H1 (cell line): Measurements from ENCODE around the gene GCC1.

Experiments used
- BACH1 ChIP-seq: IDR thresholded peaks from 2 replicates; pipeline ENCODE4 v1.6.1; 2012; ENCODE audit warnings: low read length, improper control_type of control experiment
- EGR1 ChIP-seq: IDR thresholded peaks from 2 replicates; pipeline ENCODE4 v1.6.1; 2011; ENCODE audit warnings: low read depth, low read length, borderline replicate concordance
- EZH2 ChIP-seq: fragments of 200-600 bp; sonication (generic); IDR thresholded peaks from 2 replicates; pipeline ENCODE4 v1.7.1; 2012; ENCODE audit warnings: low read depth, mild to moderate bottlenecking, moderate library complexity, low read length, inconsistent platforms; ENCODE audit not compliant: severe bottlenecking
- GABPA ChIP-seq: IDR thresholded peaks from 2 replicates; pipeline ENCODE4 v1.6.1; 2011; ENCODE audit warnings: mild to moderate bottlenecking, low read length, moderate library complexity, borderline replicate concordance; ENCODE audit not compliant: insufficient read depth
- HDAC6 ChIP-seq: IDR thresholded peaks from one replicate; pipeline ENCODE4 v1.7.1; 2012; ENCODE audit warnings: low read depth, mild to moderate bottlenecking, inconsistent platforms, low read length, moderate library complexity
- JUND ChIP-seq: IDR thresholded peaks from 2 replicates; pipeline ENCODE4 v1.6.1; 2011; ENCODE audit warnings: mild to moderate bottlenecking, improper control_type of control experiment, low read length
- MAX ChIP-seq: IDR thresholded peaks from 2 replicates; pipeline ENCODE4 v1.6.1; 2012; ENCODE audit warnings: inconsistent platforms
- POLR2A ChIP-seq, 2 experiments: IDR thresholded peaks; 1 replicate in 1 of 2; 2 replicates in 1 of 2; pipeline ENCODE4 v1.6.1; 2011; ENCODE audit warnings: low read depth in 2 of 2, low read length in 2 of 2, mild to moderate bottlenecking in 2 of 2; ENCODE audit errors: control extremely low read depth in 1 of 2
- RFX5 ChIP-seq: IDR thresholded peaks from 2 replicates; pipeline ENCODE4 v1.6.1; 2011; ENCODE audit warnings: low read depth, low read length, improper control_type of control experiment, borderline replicate concordance
- SP1 ChIP-seq: IDR thresholded peaks from 2 replicates; pipeline ENCODE4 v1.6.1; 2011; ENCODE audit warnings: low read depth, low read length
- TF ChIP-seq, protein P1 (sequence below), 3 experiments: IDR thresholded peaks; 1 replicate in 2 of 3; 2 replicates in 1 of 3; pipeline versions ENCODE4 v1.5.1 to v1.6.1; 2011; ENCODE audit warnings: low read length in 3 of 3, mild to moderate bottlenecking in 3 of 3, inconsistent platforms in 2 of 3, low read depth in 1 of 3, moderate library complexity in 1 of 3; ENCODE audit not compliant: insufficient read depth in 1 of 3; ENCODE audit errors: control extremely low read depth in 1 of 3
- TF ChIP-seq, protein P2 (sequence below): IDR thresholded peaks from 2 replicates; pipeline ENCODE4 v1.6.1; 2011; ENCODE audit warnings: low read depth, mild to moderate bottlenecking, low read length; ENCODE audit not compliant: insufficient read depth

GRCh38 chr7:127578036-127578684 is 7.2 kb downstream of the GCC1 start:
- TF ChIP-seq SP1 (no peak), BACH1 (no peak), POLR2A (IDR thresholded peaks at IDR 0.05; ENCODE audit: control extremely low read depth in 1 of 2, low read depth in 2 of 2, low read length in 2 of 2) (no peak), RFX5 (no peak), EZH2 (no peak), EGR1 (no peak), MAX (no peak), GABPA (no peak), JUND (no peak), HDAC6 (no peak)
- TF ChIP-seq, protein P1, sequence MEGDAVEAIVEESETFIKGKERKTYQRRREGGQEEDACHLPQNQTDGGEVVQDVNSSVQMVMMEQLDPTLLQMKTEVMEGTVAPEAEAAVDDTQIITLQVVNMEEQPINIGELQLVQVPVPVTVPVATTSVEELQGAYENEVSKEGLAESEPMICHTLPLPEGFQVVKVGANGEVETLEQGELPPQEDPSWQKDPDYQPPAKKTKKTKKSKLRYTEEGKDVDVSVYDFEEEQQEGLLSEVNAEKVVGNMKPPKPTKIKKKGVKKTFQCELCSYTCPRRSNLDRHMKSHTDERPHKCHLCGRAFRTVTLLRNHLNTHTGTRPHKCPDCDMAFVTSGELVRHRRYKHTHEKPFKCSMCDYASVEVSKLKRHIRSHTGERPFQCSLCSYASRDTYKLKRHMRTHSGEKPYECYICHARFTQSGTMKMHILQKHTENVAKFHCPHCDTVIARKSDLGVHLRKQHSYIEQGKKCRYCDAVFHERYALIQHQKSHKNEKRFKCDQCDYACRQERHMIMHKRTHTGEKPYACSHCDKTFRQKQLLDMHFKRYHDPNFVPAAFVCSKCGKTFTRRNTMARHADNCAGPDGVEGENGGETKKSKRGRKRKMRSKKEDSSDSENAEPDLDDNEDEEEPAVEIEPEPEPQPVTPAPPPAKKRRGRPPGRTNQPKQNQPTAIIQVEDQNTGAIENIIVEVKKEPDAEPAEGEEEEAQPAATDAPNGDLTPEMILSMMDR (IDR thresholded peaks at IDR 0.05; ENCODE audit: control extremely low read depth in 1 of 3, insufficient read depth in 1 of 3, low read depth in 1 of 3, low read length in 3 of 3), result peak; percentile 26 to 55 (median 54)
- TF ChIP-seq, protein P2, sequence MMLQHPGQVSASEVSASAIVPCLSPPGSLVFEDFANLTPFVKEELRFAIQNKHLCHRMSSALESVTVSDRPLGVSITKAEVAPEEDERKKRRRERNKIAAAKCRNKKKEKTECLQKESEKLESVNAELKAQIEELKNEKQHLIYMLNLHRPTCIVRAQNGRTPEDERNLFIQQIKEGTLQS, result no peak
